A673 (cell line): Measurements from ENCODE around the gene ST3GAL2. TPM values are rescaled to one million over a fixed set of nuclear protein-coding genes. Genes with fewer than 3 reads are reported as not detected.

Experiments
- BruUV-seq: library from RNA; stranded (reverse); fragments of 400-500 nt; replicated peaks from 2 replicates; lab custom pipeline; 2021; lab: Mats Ljungman, UMichigan
- CTCF ChIA-PET: fragments of 300-600 bp; sonication (Branson Sonifier 250); formaldehyde crosslinking; loops from one replicate; lab custom pipeline; 2022; ENCODE audit warnings: antibody characterized with exemption; lab: Charles Lee
- POLR2A ChIA-PET: fragments of 300-600 bp; sonication (Branson Sonifier 250); formaldehyde crosslinking; loops from one replicate; lab custom pipeline; 2022; ENCODE audit warnings: antibody characterized with exemption; ENCODE audit not compliant: low non-redundant PET; lab: Charles Lee
- DNase-seq: peaks from one replicate; pipeline ENCODE4 v3.0.0-alpha.2; 2015; ENCODE audit warnings: low spot score
- H3K27ac ChIP-seq: fragments of 200-600 bp; sonication (generic); 2 replicates; pipeline ENCODE4 v1.5.1; 2016; ENCODE audit warnings: mixed run types, low read depth, mild to moderate bottlenecking, mixed read lengths, antibody characterized with exemption, low read length; ENCODE audit not compliant: poor library complexity, severe bottlenecking
- H3K27me3 ChIP-seq: fragments of 200-600 bp; sonication (generic); replicated peaks from 2 replicates; pipeline ENCODE4 v1.6.1; 2017; ENCODE audit warnings: mixed run types, low read depth, mild to moderate bottlenecking, mixed read lengths, antibody characterized with exemption, low read length; ENCODE audit not compliant: insufficient read depth, poor library complexity
- H3K36me3 ChIP-seq: fragments of 200-600 bp; sonication (generic); 2 replicates; pipeline ENCODE4 v1.6.1; 2016; ENCODE audit warnings: mixed run types, mild to moderate bottlenecking, mixed read lengths, antibody characterized with exemption, low read length; ENCODE audit not compliant: insufficient read depth, poor library complexity, severe bottlenecking
- H3K4me1 ChIP-seq: fragments of 200-600 bp; sonication (generic); 2 replicates; pipeline ENCODE4 v1.6.1; 2017; ENCODE audit warnings: mixed run types, mild to moderate bottlenecking, mixed read lengths, antibody characterized with exemption, low read length; ENCODE audit not compliant: insufficient read depth, poor library complexity, severe bottlenecking
- H3K4me3 ChIP-seq: fragments of 200-600 bp; sonication (generic); 2 replicates; pipeline ENCODE4 v1.5.1; 2016; ENCODE audit warnings: low read depth, mixed run types, mild to moderate bottlenecking, mixed read lengths, low read length; ENCODE audit not compliant: poor library complexity, severe bottlenecking
- H3K9me3 ChIP-seq: fragments of 200-600 bp; sonication (generic); 2 replicates; pipeline ENCODE4 v1.6.1; 2016; ENCODE audit warnings: mixed run types, low read depth, mild to moderate bottlenecking, mixed read lengths, antibody characterized with exemption, low read length; ENCODE audit not compliant: poor library complexity, severe bottlenecking
- EZH2 ChIP-seq: fragments of 200-600 bp; sonication (generic); IDR thresholded peaks from 2 replicates; pipeline ENCODE4 v1.6.1; 2017; ENCODE audit warnings: borderline replicate concordance, low read depth, mild to moderate bottlenecking, mixed read lengths, antibody characterized with exemption, low read length; ENCODE audit not compliant: poor library complexity, severe bottlenecking
- intact Hi-C: fragments of 100-400 bp; cut with micrococcal nuclease; formaldehyde crosslinking; loops from one replicate; pipeline ENCODE4 v1.10.0; 2022; ENCODE audit not compliant: unreplicated experiment
- total RNA-seq: library from RNA; stranded (reverse); gene quantifications from 2 replicates; pipeline ENCODE4 v1.2.3, GENCODE V29; 2021
- TF ChIP-seq, protein P1 (sequence below): fragments of 300-800, 200-600 bp; sonication (generic); conservative IDR thresholded peaks from 2 replicates; pipeline ENCODE4 v1.5.1; 2017; ENCODE audit warnings: low read depth, mild to moderate bottlenecking, antibody characterized with exemption, low read length, moderate library complexity, mixed read lengths

ST3GAL2 gene
- total RNA-seq, 1 experiment from 2014 or later = 26.5 TPM

GRCh38 chr16:70396246-70396904 lies 42.5 kb downstream of the ST3GAL2 start:
- ChIA-PET CTCF (interaction anchor here (0.6 kb wide), 1 partner anchor 338 kb away, joined by 3 read pairs; no protein-coding TSS in a partner anchor), POLR2A (no interaction called here)
- H3K4me3 ChIP-seq = no peak overlapping the region
- H3K27me3 ChIP-seq = no peaks in the 10 kb centered on the region
- no peaks in the 10 kb centered on the region for H3K4me1 ChIP-seq
- intact Hi-C loops = no loop called here
- no peak overlapping the region for H3K27ac ChIP-seq
- BruUV-seq = no TSS peak
- TF ChIP-seq, protein P1, sequence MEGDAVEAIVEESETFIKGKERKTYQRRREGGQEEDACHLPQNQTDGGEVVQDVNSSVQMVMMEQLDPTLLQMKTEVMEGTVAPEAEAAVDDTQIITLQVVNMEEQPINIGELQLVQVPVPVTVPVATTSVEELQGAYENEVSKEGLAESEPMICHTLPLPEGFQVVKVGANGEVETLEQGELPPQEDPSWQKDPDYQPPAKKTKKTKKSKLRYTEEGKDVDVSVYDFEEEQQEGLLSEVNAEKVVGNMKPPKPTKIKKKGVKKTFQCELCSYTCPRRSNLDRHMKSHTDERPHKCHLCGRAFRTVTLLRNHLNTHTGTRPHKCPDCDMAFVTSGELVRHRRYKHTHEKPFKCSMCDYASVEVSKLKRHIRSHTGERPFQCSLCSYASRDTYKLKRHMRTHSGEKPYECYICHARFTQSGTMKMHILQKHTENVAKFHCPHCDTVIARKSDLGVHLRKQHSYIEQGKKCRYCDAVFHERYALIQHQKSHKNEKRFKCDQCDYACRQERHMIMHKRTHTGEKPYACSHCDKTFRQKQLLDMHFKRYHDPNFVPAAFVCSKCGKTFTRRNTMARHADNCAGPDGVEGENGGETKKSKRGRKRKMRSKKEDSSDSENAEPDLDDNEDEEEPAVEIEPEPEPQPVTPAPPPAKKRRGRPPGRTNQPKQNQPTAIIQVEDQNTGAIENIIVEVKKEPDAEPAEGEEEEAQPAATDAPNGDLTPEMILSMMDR = no peak
- peak; percentile 43 for DNase-seq
- no peaks in the 10 kb centered on the region for H3K9me3 ChIP-seq
- H3K36me3 ChIP-seq = peaks cover 3% of the 10 kb centered on the region

DNA sequence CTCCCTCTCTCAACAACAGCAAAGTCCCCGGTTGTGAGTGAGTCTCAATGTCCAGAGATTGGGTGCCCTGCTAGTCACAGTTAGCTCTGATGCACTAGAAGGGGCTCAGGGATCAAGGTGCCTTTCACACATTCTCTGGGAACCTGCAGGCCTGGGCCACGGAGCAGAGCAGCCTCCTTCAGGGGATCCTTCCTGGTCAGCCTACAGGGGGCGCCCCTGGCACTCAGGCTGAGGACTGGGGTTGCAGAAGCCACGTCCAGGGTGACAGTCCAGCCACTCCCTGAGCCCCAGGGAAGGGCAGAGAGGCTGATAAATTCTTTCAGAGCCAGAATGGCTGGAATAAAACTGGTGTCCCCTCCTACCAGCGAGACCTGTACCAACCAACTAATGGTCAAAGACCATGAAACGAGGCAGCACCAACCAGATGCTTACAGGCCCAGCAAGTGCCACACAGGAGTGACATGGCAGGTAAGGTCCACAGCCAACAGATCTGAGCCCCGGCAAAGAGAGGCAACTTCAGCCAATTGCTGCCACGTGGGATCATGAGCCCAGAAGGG lies 43.5 kb downstream of the ST3GAL2 start:
- H3K9me3 ChIP-seq = no peaks in the 10 kb centered on the region
- BruUV-seq = no TSS peak
- H3K4me3 ChIP-seq = no peak overlapping the region
- ChIA-PET POLR2A (no interaction called here), CTCF (no interaction called here)
- H3K4me1 ChIP-seq = no peaks in the 10 kb centered on the region
- H3K27me3 ChIP-seq = no peaks in the 10 kb centered on the region
- no peak overlapping the region for H3K27ac ChIP-seq
- intact Hi-C loops = no loop called here
- DNase-seq = peak; percentile 33
- H3K36me3 ChIP-seq = peaks cover 3% of the 10 kb centered on the region
- TF ChIP-seq EZH2 = no peak
- TF ChIP-seq, protein P1 = peak; percentile 83

- intact Hi-C loops = no loop called here
- Histone ChIP-seq H3K4me1 (no peaks in the 10 kb centered on the region), H3K36me3 (peaks cover 2% of the 10 kb centered on the region), H3K27me3 (no peaks in the 10 kb centered on the region), H3K9me3 (no peaks in the 10 kb centered on the region), H3K4me3 (no peak overlapping the region), H3K27ac (no peak overlapping the region)
- POLR2A ChIA-PET = interaction anchor here (0.6 kb wide), 1 partner anchor 144 kb away, joined by 3 read pairs; no protein-coding TSS in a partner anchor
- BruUV-seq = no TSS peak
- CTCF ChIA-PET = no interaction called here
- no peak for TF ChIP-seq EZH2
- TF ChIP-seq, protein P1 = no peak
- DNase-seq = no peak
These were observed 44.0 kb downstream of the ST3GAL2 start for GRCh38 chr16:70394853-70395252.
